D721Med (cell line): ENCODE measurements around the gene S1PR5.
A peak's percentile ranks its signal among the peaks of the same experiment; 100 is the strongest.

Source experiments
- DNase-seq: peaks from one replicate; pipeline ENCODE4 v3.0.0; 2011; ENCODE audit warnings: low spot score; ENCODE audit not compliant: insufficient read length
- FAIRE-seq: peaks from 2 replicates; lab custom pipeline; 2011; peaks lifted over from hg19 to GRCh38; lab: Jason Lieb, UNC
- TF ChIP-seq, protein P1 (sequence below): IDR thresholded peaks from 2 replicates; pipeline ENCODE4 v1.5.1; 2012; ENCODE audit warnings: mild to moderate bottlenecking, control low read depth; ENCODE audit not compliant: insufficient read depth; ENCODE audit errors: missing control alignments

Gene S1PR5

DNA sequence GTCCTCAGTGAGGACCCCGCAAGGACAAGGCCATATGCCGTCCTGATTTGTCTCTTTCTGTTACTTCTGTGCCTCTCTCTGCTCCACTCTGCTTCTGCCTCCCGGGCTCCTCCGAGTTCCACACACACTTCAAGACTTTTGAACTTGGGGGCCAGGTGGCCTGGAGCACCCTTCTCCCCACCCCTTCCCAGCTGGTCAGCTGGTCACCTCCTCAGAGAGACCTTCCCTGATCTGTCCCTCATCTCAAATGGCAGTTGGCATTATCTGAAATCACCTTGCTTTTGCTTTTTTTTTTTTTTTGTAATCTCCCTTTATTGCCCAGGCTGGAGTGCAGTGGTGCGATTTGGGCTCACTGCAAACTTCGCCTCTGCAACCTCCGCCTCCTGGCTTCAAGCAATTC, 2.2 kb upstream of the S1PR5 start:
- DNase-seq (no peak), FAIRE-seq (no peak)

DNA sequence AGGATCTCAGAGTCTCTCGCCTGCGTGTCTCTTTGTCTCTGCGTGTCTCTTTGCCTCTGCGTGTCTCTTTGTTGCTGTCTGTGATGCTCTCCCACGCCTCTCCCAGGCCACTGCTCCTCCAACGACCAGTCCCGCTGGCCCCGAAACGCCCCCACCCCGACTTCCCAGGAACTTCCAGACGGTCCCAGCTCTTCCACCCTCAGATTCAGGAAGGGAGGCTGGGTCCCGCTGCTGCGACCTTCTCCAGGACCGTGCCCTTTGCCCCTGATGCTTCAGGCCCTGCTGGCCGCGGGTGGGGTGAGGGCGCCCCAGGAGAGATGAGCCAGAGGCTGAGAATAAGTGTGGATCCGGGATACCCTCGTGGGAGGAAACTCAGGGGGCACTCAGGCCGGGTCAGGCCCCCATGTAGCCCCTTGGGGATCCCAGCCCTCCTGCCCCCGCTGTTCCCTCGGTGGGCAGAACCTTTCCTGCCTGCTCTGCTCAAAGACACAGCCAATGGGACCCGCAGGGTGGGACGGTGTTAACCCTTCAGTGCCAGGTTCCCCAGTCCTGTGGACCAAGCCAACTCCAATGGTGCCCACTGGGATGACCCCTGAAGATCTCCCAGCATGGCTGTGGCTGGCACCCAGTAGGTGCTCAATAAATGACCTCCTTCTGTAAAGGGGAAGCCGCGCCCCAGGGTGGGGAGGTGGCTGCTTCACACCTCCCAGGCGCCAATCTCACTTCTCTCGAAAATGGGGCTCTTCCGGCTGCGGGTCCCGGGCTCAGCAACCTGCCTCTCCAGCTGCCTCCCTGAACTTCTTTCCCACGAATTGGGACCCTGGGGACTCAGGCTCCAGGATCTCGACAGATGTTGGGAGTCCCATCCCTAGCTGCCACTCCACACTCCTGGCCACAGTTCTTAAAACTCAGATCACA, 1.5 kb upstream of the S1PR5 start:
- FAIRE-seq = no peak
- DNase-seq = no peak
- TF ChIP-seq, protein P1, sequence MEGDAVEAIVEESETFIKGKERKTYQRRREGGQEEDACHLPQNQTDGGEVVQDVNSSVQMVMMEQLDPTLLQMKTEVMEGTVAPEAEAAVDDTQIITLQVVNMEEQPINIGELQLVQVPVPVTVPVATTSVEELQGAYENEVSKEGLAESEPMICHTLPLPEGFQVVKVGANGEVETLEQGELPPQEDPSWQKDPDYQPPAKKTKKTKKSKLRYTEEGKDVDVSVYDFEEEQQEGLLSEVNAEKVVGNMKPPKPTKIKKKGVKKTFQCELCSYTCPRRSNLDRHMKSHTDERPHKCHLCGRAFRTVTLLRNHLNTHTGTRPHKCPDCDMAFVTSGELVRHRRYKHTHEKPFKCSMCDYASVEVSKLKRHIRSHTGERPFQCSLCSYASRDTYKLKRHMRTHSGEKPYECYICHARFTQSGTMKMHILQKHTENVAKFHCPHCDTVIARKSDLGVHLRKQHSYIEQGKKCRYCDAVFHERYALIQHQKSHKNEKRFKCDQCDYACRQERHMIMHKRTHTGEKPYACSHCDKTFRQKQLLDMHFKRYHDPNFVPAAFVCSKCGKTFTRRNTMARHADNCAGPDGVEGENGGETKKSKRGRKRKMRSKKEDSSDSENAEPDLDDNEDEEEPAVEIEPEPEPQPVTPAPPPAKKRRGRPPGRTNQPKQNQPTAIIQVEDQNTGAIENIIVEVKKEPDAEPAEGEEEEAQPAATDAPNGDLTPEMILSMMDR = no peak

More for the DNA sequence above, 2.2 kb upstream of the S1PR5 start:
- TF ChIP-seq, protein P1 = no peak

DNA sequence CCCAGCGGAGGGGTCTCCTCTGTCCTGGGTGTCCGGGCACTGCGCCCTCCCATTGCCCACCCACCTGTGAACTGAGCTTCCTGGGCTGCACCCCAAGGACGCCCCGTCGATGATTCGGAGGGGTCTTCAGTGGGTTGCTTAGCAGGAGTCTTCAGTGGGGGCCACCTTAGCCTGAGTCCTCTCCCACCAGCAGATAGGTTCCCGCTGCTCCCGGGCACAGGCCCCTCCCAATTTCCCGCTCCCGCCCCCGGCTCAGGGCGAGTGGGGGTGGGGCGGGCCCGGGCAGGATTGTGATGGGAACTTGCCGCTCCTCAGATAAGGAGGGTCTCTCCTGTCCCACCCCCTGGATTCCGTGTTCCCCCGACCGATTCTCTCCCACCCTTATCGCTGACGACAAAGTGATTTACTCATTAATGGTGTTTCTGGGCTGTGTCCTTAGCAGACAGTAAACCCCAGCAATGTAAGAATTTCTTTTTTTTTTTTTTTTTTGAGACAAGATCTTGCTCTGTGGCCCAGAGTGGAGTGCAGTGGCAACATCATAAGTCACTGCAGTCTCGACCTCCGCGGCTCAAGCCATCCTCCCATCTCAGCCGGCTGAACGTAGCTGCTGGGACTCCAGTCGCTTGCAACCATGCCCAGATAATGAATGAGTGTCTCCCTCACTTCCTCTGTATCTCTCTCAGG, 655 bp upstream of the S1PR5 start:
- FAIRE-seq = no peak
- DNase-seq = peak; percentile 55
- TF ChIP-seq, protein P1 = no peak

DNA sequence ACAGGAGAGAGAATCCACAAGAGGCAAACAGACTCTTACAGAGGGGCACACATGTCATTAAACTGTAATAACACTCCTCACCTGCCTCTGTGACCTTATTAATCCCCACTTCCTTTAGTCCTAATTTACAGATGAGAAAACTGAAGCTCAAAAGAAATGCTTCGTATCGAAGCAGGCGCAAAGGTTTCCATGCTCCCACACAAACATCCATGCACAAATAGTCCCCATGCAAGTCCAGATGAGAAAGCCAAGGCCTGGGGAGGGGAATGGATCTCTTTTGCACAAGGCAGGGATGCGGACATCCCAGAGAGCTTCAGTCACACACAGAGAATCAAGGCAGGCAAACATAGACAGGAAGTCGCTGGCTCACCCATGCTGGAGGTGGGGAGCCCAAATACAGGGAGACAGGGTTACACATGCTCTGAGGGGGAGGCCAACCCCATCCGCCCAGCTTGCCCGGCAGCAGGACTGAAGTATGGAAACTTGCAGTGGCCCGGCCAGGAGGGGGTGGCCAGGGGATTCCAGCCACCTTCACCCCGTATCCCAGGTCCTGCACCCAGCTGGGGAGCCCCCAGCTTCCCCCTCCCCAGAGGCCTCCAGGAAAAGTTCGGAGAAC, 468 bp downstream of the S1PR5 start:
- TF ChIP-seq, protein P1 = no peak
- FAIRE-seq = no peak
- no peak for DNase-seq

DNA sequence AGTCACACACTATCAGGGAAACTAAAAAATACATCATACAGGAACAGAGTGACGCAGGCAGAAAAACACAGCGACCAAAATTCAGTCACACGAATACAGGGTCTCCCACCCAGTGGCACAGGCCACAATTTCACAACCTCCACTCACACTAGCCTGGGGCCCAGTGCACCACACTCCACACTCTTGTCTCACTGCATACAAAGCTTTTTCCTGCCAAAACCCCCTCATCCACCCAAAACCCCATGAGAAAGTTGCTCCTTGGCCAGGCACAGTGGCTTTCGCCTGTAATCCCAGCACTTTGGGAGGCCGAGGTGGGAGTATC, 1.2 kb downstream of the S1PR5 start:
- DNase-seq = no peak
- TF ChIP-seq, protein P1 = no peak
- FAIRE-seq = no peak

DNA sequence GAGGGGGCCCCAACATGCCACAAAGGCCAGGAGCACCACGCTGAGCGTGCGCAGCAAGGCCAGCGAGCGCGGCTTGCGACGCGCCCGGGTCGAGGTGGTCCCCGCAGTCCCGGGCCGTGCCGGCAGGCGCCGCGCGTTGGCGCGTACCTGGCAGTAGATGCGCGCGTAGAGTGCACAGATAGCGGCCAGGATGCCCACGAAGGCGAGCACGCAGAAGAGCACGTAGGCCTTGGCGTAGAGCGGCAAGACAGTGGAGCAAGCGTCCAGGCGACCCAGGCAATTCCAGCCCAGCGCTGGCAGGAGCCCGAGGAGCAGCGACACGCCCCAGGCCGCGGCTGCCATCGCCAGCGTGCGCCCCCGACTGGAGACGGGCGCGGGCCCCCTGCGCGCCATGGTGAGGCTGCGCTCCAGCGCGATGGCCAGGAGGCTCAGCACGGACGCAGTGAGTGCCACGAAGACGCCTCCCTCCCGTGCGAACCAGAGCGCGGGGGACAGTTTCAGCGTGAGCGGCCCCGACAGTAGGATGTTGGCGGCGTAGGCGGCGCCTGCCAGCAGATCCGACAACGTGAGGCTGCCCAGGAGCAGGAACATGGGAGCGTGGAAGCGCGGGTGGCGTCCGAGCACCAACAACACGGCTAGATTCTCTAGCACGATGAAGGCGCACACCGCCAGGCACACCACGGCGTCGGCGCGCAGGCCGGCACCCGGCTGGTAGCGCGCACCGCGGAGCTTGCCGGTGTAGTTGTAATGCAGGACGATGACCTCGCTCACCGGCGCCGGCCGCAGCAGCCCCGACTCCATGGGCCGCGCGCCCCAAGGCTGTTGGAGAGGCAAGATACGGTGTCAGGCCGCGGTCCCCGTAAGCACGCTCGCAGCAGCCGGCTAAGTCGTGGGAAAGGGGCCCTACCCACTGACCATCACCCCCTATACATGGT, 2.8 kb downstream of the S1PR5 start:
- DNase-seq (no peak), FAIRE-seq (no peak)
- TF ChIP-seq, protein P1 = no peak
